ENCODE measurements around the gene LLGL1.
"Not testable (repeated sequence)": the region's sequence is repeated elsewhere in the genome, so short reads cannot be mapped to it uniquely, and the experiment has no call there.

LLGL1 gene

DNA sequence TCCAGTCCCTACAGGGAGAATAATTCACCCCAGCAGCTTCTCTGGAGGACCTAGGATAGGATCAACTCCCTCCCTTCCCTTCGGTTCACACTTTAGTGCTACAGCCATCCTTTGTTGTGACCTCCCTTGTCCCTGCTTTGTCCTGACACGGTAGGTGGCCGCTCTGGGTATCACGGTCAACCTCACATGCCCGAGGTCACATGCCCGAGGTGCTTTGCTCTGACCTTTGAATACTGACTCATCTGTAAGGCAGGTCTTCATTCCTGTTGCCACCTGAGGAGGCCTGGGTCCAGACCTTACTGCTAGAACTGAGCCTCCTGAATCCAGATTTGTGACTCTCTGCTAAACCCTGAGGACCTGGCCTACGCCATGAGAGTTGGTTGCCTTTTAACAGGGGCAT is 22.1 kb upstream of the LLGL1 start:
- in situ Hi-C loops (cut with MboI; ENCODE audit: low sequenced_read_pairs) = no loop called here
- Histone ChIP-seq H3K36me3 (replicated peaks) (peaks cover 59% of the 10 kb centered on the region), H3K4me3 (no peak overlapping the region), H3K27me3 (ENCODE audit: low read depth) (no peaks in the 10 kb centered on the region), H3K9me3 (no peaks in the 10 kb centered on the region), H3K4me1 (no peaks in the 10 kb centered on the region)
- DNase-seq (ENCODE audit: low spot score in 2 of 2) = no peak

DNA sequence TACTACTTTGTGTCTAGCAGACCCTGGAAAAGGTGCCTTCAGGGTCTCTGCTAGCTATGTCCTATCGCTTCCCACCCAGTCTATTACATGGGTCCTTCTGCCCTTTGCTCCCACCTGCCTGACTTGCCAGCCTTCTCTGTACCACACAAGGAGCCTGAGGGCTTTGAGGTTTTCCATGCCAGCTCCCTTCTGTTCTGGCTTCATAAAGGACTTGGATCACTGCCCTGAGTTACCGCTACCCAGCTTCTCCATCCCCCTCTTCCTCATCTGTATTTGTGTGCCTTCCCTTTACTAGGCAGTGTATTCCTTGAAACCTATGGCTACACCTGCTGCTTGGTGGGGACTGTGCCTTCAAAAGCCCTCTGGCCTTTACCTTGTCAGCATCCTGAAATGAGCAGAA is 19.6 kb upstream of the LLGL1 start:
- in situ Hi-C loops (cut with MboI; ENCODE audit: low sequenced_read_pairs) = no loop called here
- H3K9me3 ChIP-seq = no peaks in the 10 kb centered on the region
- no peak for DNase-seq (ENCODE audit: low spot score in 2 of 2)
- no peaks in the 10 kb centered on the region for H3K27me3 ChIP-seq (ENCODE audit: low read depth)
- no peak overlapping the region for H3K4me3 ChIP-seq
- no peaks in the 10 kb centered on the region for H3K4me1 ChIP-seq
- peaks cover 69% of the 10 kb centered on the region for H3K36me3 ChIP-seq (replicated peaks)

DNA sequence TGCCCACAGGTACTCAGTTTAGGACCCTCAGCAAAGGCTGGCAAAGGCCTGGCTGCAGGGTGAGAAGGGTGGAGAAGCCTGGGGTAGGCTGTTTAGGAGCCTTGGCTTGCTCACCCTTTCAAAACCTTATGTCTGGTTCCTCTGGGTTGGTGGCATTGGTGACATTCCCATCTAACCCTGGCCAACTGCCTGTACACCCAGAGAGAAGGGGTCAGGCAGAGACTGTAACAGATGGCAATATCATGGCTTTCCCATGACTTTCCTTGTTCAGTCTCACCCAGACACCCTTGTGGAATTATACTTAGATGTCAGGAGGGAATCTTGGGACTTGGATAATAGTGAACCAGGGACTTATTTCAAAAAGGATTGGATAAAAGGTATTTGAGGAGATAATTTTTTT is 18.5 kb upstream of the LLGL1 start:
- in situ Hi-C loops (cut with MboI; ENCODE audit: low sequenced_read_pairs) = no loop called here
- no peaks in the 10 kb centered on the region for H3K4me1 ChIP-seq
- H3K36me3 ChIP-seq (replicated peaks) = peaks cover 68% of the 10 kb centered on the region
- no peak for DNase-seq (ENCODE audit: low spot score in 2 of 2)
- H3K4me3 ChIP-seq = no peak overlapping the region
- no peaks in the 10 kb centered on the region for H3K9me3 ChIP-seq
- H3K27me3 ChIP-seq (ENCODE audit: low read depth) = no peaks in the 10 kb centered on the region

DNA sequence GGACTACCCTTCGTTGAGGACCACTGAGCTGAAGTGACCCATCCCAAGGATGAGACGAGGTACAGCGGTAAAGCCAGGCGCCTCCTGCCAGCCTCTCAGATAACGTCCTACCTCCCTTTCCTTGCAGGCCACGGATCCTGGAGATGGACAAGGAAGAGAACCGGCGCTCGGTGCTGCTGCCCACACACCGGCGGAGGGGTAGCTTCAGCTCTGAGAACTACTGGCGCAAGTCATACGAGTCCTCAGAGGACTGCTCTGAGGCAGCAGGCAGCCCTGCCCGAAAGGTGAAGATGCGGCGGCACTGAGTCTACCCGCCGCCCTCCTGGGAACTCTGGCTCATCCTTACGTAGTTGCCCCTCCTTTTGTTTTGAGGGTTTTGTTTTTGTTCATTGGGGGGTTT is 17.3 kb upstream of the LLGL1 start:
- no peaks in the 10 kb centered on the region for H3K4me1 ChIP-seq
- H3K36me3 ChIP-seq (replicated peaks) = peaks cover 67% of the 10 kb centered on the region
- no peaks in the 10 kb centered on the region for H3K9me3 ChIP-seq
- no peak overlapping the region for H3K4me3 ChIP-seq
- H3K27me3 ChIP-seq (ENCODE audit: low read depth) = no peaks in the 10 kb centered on the region
- DNase-seq (ENCODE audit: low spot score in 2 of 2) = no peak
- in situ Hi-C loops (cut with MboI; ENCODE audit: low sequenced_read_pairs) = no loop called here

DNA sequence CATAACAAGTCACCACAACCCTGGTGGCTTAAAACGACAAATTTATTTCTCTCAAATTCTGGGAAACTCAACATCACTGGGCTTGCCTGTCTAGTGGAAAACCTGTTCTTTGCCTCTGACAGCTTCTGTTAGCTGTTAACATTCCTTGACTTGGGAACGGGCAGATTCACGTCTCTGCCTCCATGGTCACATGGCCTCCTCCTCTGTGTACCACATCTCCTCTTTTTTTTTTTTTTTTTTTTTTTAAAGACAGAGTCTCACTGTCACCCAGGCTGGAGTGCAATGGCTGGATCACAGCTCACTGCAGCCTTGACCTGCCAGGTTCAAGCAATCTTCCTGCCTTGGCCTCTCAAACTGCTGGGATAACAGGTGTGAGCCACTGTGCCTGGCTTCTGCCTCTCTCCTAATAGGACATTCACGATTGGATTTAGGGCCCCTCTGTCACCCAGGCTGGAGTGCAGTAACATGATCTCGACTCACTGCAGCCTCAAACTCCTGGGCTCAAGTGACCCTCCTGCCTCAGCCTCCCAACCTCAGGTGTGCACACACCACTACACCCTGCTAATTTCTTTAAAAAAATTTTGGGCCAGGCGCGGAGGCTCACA is 11.7 kb upstream of the LLGL1 start:
- no peak for DNase-seq (ENCODE audit: low spot score in 2 of 2)
- H3K36me3 ChIP-seq (replicated peaks) = peaks cover 22% of the 10 kb centered on the region
- H3K27me3 ChIP-seq (ENCODE audit: low read depth) = no peaks in the 10 kb centered on the region
- H3K4me1 ChIP-seq = no peaks in the 10 kb centered on the region
- in situ Hi-C loops (cut with MboI; ENCODE audit: low sequenced_read_pairs) = no loop called here
- H3K9me3 ChIP-seq = no peaks in the 10 kb centered on the region
- H3K4me3 ChIP-seq = no peak overlapping the region

DNA sequence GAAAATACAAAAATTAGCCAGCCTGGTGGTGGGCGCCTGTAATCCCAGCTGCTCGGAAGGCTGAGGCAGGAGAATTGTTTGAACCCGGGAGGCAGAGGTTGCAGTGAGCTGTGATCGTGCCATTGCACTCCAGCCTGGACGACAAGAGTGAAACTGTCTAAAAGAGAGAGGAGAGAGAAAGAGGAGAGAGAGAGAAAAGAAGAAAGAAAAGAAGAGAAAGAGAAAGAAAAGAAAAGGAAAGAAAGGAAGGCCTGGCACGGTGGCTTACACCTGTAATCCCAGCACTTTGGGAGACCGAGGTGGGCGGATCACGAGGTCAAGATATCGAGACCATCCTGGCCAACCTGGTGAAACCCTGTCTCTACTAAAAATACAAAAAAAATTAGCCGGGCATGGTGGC is 8.5 kb upstream of the LLGL1 start:
- H3K9me3 ChIP-seq; H3K27me3 ChIP-seq (ENCODE audit: low read depth); H3K4me1 ChIP-seq; H3K36me3 ChIP-seq (replicated peaks); DNase-seq (ENCODE audit: low spot score in 2 of 2); in situ Hi-C loops (cut with MboI; ENCODE audit: low sequenced_read_pairs); H3K4me3 ChIP-seq: not testable (repeated sequence)

DNA sequence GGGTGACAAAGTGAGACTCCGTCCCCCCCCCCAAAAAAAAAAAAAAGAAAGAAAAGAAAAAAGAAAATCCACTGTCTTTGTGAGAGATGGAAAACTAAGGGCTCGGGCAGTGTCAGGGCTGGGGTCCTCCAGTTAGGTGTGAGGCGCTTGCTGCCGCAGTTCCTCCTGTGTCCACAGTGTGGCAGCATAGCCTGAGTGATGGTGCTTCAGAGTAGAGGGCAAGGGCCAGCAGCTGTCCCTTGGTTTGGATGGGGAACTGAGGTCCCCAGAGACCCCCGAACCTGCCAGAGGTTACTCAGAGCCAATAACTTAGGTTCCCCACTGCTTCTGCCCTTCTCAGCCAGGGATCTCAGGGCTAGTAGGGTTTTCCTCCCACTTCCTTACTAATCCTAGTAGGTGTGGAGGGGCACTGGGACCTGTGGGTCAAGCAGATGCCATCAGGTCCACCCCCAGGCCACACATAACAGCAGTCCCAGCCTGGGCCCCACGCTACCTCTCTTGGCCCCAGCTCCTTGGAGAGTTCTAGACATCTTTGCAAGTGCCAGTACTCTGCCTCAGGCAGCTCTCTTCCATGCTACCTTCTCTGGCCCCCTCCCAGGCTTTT is 7.9 kb upstream of the LLGL1 start:
- Histone ChIP-seq H3K27me3 (ENCODE audit: low read depth) (no peaks in the 10 kb centered on the region), H3K9me3 (no peaks in the 10 kb centered on the region), H3K4me1 (no peaks in the 10 kb centered on the region), H3K36me3 (replicated peaks) (no peaks in the 10 kb centered on the region), H3K4me3 (no peak overlapping the region)
- in situ Hi-C loops (cut with MboI; ENCODE audit: low sequenced_read_pairs) = no loop called here
- DNase-seq (ENCODE audit: low spot score in 2 of 2) = peak; percentile 73 to 87

DNA sequence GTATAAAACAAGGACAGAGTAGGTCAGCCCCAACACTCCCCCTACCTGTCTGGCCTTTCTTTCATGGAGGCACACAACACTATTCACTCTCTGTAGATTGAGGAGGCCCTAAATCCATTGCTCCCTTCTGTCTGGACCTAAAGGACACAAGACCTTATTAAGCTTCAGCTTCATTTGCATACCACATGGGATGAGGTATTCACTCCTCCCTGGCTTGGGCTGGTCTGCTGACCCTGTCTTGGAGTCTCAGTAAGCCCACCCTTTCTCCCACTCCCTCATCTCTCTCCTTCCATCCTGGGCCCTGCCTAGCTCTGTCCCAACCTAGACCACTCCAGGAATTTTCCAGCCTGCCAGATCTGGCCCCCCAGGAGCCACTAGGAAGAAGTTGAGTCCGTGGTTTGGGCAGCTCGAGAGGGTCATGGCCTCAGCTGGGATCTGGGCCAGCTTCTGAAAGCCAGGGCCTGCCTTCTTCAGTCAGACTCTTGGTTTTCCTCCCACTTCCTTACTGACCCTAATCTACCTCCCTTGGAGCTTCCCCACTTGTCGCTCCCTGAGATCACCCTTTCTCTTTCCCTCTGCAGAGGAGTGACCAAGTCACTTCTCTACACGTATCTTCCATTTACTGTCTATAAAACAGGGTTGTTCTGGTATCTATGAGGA is 6.5 kb upstream of the LLGL1 start:
- Histone ChIP-seq H3K4me3 (no peak overlapping the region), H3K27me3 (ENCODE audit: low read depth) (no peaks in the 10 kb centered on the region), H3K4me1 (no peaks in the 10 kb centered on the region), H3K36me3 (replicated peaks) (no peaks in the 10 kb centered on the region), H3K9me3 (no peaks in the 10 kb centered on the region)
- no peak for DNase-seq (ENCODE audit: low spot score in 2 of 2)
- in situ Hi-C loops (cut with MboI; ENCODE audit: low sequenced_read_pairs) = no loop called here

DNA sequence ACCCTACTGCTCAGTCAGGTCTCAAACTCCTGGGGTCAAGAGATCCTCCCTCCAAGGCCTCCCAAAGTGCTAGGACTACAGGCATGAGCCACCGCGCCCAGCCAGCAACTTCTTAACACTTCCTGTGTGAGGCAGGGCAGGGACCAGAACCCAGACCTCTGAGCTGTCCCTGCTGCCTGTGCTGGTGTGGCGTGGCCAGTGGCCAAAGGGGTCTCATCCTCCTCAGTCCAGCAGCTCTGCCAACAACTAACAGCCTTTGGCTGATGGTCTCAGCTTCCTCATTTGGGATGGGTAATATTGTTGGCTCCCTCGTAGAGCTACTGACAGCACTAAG is 1.4 kb upstream of the LLGL1 start:
- no peaks in the 10 kb centered on the region for H3K36me3 ChIP-seq (replicated peaks)
- H3K9me3 ChIP-seq = no peaks in the 10 kb centered on the region
- in situ Hi-C loops (cut with MboI; ENCODE audit: low sequenced_read_pairs) = no loop called here
- H3K4me1 ChIP-seq = peaks cover 13% of the 10 kb centered on the region
- no peak for DNase-seq (ENCODE audit: low spot score in 2 of 2)
- no peak overlapping the region for H3K4me3 ChIP-seq
- H3K27me3 ChIP-seq (ENCODE audit: low read depth) = no peaks in the 10 kb centered on the region

DNA sequence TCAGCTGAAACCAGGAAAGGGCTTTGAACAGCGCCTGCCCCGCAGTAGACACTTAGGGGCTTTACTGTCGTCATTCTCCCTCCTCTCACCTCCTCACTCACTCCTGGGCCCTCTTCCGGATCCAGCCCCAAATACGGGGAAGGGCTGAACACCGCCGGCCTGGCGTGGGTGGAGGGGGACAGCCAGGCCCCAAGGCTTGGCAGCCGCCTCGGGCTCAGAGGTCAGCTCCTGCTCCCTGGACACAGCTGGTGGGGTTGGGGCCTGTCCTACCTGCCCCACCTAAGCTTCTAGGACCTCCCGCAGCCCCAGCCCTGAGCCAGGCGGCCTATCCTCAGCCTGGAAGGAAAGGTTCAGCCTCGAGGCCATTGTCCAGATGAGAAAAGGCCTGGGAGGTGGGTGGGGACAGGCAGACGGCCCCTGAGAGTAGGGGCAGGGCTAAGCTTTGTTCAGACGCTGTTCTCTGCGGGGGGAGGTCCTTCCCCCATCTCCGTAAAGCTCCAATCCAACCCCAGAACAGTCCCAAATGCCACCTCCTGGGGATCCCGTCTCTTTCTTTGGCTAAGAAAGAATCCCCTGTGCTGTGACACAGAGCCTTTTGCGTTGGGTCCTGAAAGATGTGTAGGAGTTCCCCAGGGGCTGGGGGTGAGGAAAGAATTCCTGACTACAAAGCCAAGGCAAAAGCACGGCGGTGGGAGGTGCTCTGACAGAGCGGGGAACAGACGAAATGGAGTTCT is 881 bp upstream of the LLGL1 start:
- Histone ChIP-seq H3K4me1 (peaks cover 13% of the 10 kb centered on the region), H3K36me3 (replicated peaks) (no peaks in the 10 kb centered on the region)
- in situ Hi-C loops (cut with MboI; ENCODE audit: low sequenced_read_pairs) = no loop called here

DNA sequence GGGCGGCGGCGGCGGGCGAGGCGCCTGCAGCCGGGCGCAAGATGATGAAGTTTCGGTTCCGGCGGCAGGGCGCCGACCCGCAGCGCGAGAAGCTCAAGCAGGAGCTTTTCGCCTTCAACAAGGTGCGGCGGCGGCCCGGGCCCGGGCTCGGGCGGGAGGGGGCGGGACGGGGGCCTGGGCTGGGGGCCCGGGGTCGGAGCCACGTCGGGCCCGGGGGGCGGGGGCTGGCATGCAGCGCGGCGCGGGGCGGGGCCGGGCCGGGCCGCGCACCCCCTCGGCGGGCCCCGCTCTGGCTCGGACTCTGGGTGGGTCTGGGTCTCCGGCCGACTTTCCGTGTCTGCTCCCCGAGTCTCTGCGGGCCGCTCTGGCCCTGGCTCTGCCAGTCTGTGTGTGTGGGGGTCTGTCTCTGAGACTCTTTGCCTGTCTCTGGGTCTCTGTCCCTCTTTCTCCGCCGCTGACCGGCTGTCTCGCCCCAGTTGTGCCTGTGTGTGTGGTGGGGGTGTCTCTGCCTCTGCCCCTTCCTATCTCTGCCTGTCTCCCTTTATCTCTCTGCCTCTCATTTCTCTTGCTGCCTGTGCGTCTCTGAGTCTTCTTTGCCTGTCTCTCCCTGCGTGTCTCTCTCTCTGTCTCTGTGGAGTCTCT is 328 bp downstream of the LLGL1 start:
- Histone ChIP-seq H3K27me3 (ENCODE audit: low read depth) (no peaks in the 10 kb centered on the region), H3K4me1 (peaks cover 13% of the 10 kb centered on the region), H3K9me3 (no peaks in the 10 kb centered on the region), H3K36me3 (replicated peaks) (no peaks in the 10 kb centered on the region), H3K4me3 (peak overlapping the region; percentile 76)
- in situ Hi-C loops (cut with MboI; ENCODE audit: low sequenced_read_pairs) = no loop called here
- DNase-seq (ENCODE audit: low spot score in 2 of 2) = peak in 1 of 2 experiments; percentile 25

More for the DNA sequence above, 881 bp upstream of the LLGL1 start:
- DNase-seq (ENCODE audit: low spot score in 2 of 2) = peak; percentile 87 to 90
- H3K27me3 ChIP-seq (ENCODE audit: low read depth) = no peaks in the 10 kb centered on the region
- H3K4me3 ChIP-seq = peak overlapping the region; percentile 27
- H3K9me3 ChIP-seq = no peaks in the 10 kb centered on the region

DNA sequence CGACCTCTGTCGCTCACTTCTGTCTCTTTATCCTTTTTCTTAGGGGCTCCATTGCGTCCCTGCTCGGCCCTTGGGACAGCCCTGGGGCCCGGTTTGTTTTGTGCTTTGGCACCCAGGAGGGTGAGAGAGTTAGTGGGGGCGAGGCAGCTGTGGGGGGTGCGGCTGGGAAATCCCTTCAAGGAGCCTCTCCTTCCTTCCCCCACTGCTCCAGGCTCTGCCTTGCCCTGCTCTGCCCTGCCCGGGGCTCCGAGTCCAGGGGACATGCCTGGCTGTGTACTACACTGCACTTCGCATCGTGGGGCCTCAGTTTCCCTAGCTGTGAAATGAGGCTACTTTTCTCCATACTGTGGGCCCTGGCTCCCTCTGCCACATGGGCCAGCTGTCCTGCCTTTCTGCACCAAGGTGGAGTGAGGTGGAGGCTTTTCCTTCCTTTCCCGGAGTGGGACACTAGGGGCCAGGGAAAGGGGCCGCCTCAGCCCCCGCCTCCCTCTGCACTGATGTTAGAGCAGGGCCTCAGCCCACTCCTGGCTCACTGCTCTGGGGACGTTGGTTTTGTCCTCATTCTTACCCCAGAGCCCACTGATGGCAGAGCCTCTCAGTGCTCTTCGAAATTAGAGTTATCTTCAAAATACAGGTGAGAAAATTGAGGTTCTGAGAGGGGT is 980 bp downstream of the LLGL1 start:
- H3K9me3 ChIP-seq = no peaks in the 10 kb centered on the region
- peaks cover 13% of the 10 kb centered on the region for H3K4me1 ChIP-seq
- no peaks in the 10 kb centered on the region for H3K36me3 ChIP-seq (replicated peaks)
- H3K27me3 ChIP-seq (ENCODE audit: low read depth) = no peaks in the 10 kb centered on the region
- in situ Hi-C loops (cut with MboI; ENCODE audit: low sequenced_read_pairs) = no loop called here
- DNase-seq (ENCODE audit: low spot score in 2 of 2) = no peak
- peak overlapping the region; percentile 76 for H3K4me3 ChIP-seq

DNA sequence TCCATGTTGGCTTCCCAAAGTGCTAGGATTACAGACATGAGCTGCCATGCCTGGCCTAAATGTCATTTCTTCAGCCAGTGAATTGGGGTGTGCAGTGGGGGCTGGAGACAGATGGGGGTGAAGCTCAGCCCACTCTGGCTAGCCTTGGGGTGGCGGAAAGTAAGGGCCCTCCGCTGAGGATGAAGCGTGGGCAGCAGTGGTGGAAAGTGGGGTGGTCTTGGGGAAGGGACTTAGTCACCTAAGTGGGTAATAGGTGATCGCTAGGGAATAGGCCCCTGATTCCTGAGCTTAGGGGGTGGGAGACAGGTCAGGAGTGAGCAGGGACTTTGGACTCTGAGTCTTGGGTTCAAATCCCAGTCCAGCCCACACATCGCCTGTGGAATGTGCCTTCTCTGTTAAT is 2.2 kb downstream of the LLGL1 start:
- in situ Hi-C loops (cut with MboI; ENCODE audit: low sequenced_read_pairs) = no loop called here
- Histone ChIP-seq H3K9me3 (no peaks in the 10 kb centered on the region), H3K27me3 (ENCODE audit: low read depth) (no peaks in the 10 kb centered on the region), H3K36me3 (replicated peaks) (no peaks in the 10 kb centered on the region), H3K4me3 (no peak overlapping the region), H3K4me1 (peaks cover 13% of the 10 kb centered on the region)
- DNase-seq (ENCODE audit: low spot score in 2 of 2) = no peak
